ENCODE data around the gene TRPV3.
A peak's percentile ranks its signal among the peaks of the same experiment; 100 is the strongest.

The TRPV3 gene

GRCh38 chr17:3535253-3535995 lies 22.2 kb downstream of the TRPV3 start (continued):
- TF ChIP-seq ZNF621 (tag by site-specific recombination; IDR thresholded peaks at IDR 0.05) (no peak), INSM2 (tag by site-specific recombination; IDR thresholded peaks at IDR 0.05) (0 out of 2 replicates have a peak, but pooled peaks have one; percentile 41), SP3 (tag by site-specific recombination; IDR thresholded peaks at IDR 0.05) (0 out of 2 replicates have a peak, but pooled peaks have one; percentile 13), YY1 (tag by site-specific recombination; IDR thresholded peaks at IDR 0.05) (no peak), ZNF223 (tag by site-specific recombination; IDR thresholded peaks at IDR 0.05) (no peak), ZNF645 (tag by site-specific recombination; IDR thresholded peaks at IDR 0.05) (peak; percentile 67; the same call in 1 of the 2 replicates), ZNF433 (tag by site-specific recombination; IDR thresholded peaks at IDR 0.05; ENCODE audit: low read depth) (no peak), ZNF596 (tag by site-specific recombination; IDR thresholded peaks at IDR 0.05) (no peak), ZEB2 (tag by site-specific recombination; IDR thresholded peaks at IDR 0.05) (no peak)

GRCh38 chr17:3534881-3535252 lies 22.7 kb downstream of the TRPV3 start:
- Histone ChIP-seq H3K4me3 (ENCODE audit: low read depth, low read length) (no peak overlapping the region), H3K36me3 (ENCODE audit: control insufficient read depth in 2 of 2, insufficient read depth in 1 of 2, low read length in 2 of 2) (no peaks in the 10 kb centered on the region), H3K27ac (ENCODE audit: extremely low read depth, low read depth, low read length) (no peak overlapping the region), H3K9me3 (ENCODE audit: control insufficient read depth, insufficient read depth, low read depth, low read length) (no peaks in the 10 kb centered on the region), H3K4me1 (ENCODE audit: control insufficient read depth, insufficient read depth, low read length) (no peaks in the 10 kb centered on the region)
- TF ChIP-seq ZSCAN18 (tag by site-specific recombination; IDR thresholded peaks at IDR 0.05) (no peak), ZNF677 (tag by site-specific recombination; IDR thresholded peaks at IDR 0.05) (no peak), SP3 (tag by site-specific recombination; IDR thresholded peaks at IDR 0.05) (peak; percentile 41; the same call in 1 of the 2 replicates), ZNF280C (tag by site-specific recombination; IDR thresholded peaks at IDR 0.05) (no peak), ZNF658 (tag by site-specific recombination; IDR thresholded peaks at IDR 0.05) (no peak), KLF1 (tag by site-specific recombination; IDR thresholded peaks at IDR 0.05) (peak; percentile 61), ZNF560 (tag by site-specific recombination; IDR thresholded peaks at IDR 0.05; ENCODE audit: borderline replicate concordance) (no peak), ZFP3 (tag by site-specific recombination; IDR thresholded peaks at IDR 0.05; ENCODE audit: low read depth) (no peak), ZNF629 (tag by site-specific recombination; IDR thresholded peaks at IDR 0.05) (no peak), ZNF558 (tag by site-specific recombination; IDR thresholded peaks at IDR 0.05) (no peak), ZNF654 (tag by site-specific recombination; IDR thresholded peaks at IDR 0.05; ENCODE audit: low read depth) (no peak)
- CTCF ChIA-PET = interaction anchor here (0.5 kb wide), 1 partner anchor 552 kb away, joined by 3 read pairs; no protein-coding TSS in a partner anchor
- POLR2A ChIA-PET = no interaction called here

All from HEK293 (cell line).